Stimulated activated CD4-positive, alpha-beta T cell treated with anti-CD3 and anti-CD28 coated beads, Interleukin-1b, Interleukin-23, amount 100 ng/mL, for 24 hours (primary cell): ENCODE results near the gene AGPAT3.

Experiments used
- DNase-seq, 4 experiments: peaks; one replicate each; pipeline ENCODE4 v3.0.0-alpha.2; 2020; ENCODE audit warnings: low read depth in 4 of 4, low spot score in 1 of 4

The AGPAT3 gene

DNA sequence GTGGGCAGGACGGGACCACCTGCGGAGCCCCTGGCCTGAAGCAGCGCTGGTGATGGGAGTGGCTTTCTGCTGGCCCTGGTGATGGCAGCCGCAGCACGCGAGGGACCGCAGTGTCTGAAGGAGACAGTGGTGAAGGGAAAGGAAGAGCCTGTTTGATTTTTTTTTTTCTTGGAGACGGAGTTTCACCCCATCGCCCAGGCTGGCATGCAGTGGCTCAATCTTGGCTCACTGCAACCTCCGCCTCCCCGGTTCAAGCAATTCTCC, 106.9 kb downstream of the AGPAT3 start:
- DNase-seq: no peak

DNA sequence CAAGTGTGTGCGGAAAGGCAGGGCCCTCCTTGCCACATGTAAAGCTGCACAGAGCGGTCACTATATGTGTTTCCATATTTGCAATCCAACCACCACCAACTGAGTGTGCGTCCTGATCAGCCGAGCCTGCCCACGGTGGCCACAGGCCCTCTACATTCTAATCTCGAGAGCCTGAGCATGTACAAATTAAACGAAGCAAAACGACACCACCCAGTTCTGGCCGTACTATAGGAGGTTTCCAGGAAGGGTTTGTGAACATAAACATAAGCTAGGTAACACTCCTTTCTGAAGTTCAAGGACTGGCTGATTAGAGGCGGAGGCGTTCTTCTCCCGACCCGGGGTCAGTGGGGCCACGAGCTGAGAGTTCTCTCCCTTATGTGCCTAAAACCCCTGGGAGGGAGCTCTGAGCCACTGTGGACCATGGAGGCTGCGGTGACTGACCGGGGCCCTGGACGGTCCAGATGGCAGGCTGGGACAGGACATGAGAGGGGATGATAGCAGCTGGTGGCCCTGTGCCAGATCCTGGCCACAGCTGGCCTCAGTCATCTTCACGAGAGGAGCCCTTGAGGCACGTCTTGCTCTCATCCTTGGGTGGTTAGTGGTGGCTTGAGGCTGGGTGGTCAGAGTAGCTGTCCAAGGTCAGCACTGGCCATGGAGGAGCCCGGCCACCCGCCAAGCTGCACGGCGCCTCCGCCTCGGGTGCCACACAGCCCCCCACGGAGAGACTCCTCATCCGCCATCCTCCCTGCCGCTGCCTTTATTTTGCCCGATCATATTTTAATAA, 108.0 kb downstream of the AGPAT3 start:
- no peak for DNase-seq

DNA sequence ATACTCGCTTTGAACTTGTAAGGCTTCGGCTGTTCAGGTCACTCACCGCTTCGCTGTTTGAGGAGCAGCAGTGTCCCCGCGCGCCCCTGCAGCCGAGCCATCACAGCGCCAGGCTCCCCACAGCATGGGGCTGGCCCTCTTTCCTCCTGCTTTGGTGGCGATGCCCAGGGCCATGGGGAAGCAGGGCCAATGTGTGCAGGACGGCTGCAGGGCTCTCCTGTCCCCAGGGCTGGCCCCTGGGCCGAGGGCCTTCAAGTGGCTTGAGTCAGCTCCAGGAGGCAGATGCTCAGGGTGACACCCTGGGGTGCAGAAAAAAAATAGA, 108.6 kb downstream of the AGPAT3 start:
- no peak for DNase-seq

DNA sequence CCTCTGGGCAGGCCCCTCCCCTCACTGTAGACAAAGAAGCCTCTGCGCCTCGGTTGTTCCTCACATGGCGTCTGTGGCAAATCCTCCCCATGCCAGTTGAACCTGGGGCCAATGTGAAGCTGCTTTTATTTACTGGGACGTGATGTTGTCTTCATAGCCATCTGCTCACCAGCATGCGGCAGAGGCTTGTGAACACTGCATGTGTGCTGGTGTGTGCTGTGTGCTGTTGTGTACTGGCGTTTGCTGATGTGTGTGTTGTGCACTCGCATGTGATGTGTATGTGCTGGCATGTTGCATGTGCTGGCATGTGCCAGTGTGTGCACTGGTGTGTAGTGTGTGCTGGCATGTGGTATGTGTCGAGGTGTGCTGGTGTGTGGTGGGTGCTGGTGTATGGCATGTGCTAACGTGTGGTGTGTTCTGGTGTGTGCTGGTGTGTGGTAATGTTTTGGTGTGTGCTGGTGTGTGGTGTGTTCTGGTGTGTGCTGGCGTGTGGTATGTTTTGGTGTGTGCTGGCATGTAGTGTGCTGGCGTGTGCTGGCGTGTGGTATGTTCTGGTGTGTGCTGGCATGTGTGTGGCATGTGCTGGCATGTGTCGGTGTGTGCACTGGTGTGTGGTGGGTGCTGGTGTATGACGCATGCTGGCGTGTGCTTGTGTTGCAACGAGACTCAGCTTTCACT, 109.9 kb downstream of the AGPAT3 start:
- no peak for DNase-seq

GRCh38 chr21:43975469-43976098, 110.6 kb downstream of the AGPAT3 start:
- peak; percentile 56 to 76 (median 73) for DNase-seq

DNA sequence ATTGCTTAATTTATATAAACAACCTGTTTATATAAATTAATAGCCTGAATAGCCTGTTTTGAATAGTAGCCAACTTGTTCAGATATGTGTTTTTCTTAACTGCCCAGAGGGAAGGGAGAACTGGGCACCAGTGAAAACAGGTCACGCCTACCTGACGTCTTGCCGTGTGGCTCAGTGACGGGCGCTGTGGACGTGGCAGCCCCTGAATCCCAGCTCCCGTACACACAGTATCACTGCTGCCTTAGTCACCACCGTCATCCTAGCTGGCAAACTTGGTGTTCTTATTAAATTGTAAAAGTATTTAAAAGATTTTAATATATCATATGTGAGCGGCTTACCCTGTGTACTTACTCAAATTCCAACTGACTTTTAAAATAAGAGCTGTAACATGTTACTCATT, 111.6 kb downstream of the AGPAT3 start:
- no peak for DNase-seq

DNA sequence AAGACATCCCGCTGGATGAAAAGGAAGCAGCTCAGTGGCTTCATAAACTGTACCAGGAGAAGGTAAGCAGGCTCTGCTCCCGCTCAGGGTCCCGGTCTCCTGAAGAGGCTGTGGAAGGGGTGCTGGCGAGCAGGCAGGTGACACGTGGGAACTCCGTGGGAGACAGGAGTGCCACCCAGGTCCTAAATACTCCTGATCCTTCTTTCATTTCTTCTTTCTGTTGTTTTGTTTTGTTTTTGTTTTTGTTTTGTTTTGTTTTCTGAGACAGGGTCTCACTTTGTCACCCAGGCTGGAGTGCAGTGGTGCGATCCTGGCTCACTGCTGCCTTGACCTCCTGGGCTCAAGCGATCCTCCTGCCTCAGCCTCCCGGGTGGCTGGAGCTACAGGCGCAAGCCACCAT, 113.0 kb downstream of the AGPAT3 start:
- no peak for DNase-seq

GRCh38 chr21:43979654-43980053, 114.6 kb downstream of the AGPAT3 start:
- no peak for DNase-seq

DNA sequence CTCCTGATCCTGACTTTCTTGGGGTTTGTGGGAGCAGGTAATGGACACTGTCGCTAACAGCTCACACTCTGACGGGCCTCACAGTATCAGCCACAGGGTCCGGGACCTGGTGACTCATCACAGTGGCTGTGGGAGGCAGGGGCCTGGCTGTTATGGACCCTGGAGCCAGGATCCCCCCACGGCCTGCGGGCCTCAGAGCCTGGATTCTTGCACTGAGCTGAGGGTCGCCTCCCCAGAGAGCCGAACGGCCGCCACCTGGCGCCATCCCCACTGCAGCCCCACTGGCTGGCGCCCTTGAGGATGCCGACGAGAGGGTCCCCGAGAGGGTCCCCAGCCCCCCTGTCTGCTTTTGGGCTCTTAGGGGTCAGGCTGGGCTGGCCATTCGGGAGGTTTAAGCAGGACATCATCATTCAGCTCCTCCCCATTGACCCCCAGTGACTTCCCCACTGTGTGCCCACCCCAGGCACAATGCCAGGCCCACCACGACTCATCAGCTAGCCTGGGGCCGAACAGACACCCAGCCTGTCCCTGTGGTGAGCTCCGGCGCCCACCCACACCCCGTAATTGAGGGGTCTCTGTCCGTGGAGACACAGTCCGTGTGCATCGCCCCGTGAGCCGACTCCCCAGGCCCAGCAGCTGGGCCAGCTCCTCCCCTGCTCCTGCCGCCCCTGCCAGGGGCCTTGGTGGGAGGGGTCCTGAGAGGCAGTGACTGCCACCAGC, 116.3 kb downstream of the AGPAT3 start:
- DNase-seq: no peak

DNA sequence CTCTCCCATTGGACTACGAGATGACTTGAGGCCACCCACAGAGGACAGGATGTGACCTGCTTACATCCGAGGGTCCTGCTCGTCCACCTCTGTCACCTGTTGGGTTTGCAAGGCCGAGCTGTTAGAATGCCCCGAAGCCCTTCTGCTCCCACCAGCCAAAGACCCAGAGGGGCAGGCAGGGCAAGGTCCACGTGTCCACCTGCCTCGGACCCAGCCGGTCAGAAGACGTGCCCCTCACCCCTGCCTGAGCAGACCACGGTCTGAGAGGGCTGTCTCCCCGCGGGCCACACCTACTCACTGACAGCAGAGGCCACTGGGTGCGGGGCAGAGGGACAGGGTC, 116.8 kb downstream of the AGPAT3 start:
- DNase-seq: no peak

DNA sequence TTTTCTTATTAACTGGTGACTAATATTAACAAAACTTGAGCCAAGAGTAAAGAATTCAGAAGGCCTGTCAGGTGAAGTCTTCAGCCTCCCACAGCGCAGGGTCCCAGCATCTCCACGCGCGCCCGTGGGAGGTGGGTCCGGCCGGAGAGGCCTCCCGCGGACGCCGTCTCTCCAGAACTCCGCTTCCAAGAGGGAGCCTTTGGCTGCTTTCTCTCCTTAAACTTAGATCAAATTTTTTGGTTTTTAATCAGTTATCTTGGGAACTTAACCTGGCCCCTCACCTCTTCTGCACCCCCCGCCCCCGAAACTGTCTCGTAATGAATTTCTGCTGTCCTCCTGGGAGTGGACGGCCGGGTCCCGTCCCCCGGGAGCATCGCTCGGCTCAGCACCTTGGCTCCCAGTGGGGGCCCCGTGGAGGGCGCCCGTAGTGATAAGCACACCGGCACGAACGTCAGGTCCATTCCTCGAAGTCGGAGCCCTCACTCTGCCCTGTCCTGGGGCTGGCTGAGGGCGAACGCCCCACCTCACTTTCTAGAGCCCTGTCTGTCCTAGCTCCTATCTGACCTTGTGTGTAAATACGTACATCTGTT, 117.6 kb downstream of the AGPAT3 start:
- no peak for DNase-seq

DNA sequence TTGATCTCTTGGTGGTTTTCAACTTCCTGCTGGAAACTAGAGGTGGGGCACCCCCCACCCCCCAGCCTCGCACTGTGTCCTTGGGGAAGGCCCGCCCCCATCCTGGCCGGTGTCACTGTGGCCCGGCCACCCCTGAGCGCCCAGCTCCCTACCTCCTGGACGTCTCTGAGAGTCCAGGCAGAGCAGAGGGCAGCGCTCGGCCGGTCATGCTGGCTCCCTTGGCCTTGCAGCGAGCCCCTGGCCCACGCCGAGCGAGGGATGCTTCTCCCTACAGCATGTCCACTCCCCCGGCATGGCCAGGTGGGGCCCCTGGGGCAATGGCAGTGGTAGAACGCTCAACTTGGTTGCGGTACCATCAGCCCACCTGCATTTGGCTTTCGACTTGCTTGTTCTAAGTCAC, 118.4 kb downstream of the AGPAT3 start:
- DNase-seq: no peak

DNA sequence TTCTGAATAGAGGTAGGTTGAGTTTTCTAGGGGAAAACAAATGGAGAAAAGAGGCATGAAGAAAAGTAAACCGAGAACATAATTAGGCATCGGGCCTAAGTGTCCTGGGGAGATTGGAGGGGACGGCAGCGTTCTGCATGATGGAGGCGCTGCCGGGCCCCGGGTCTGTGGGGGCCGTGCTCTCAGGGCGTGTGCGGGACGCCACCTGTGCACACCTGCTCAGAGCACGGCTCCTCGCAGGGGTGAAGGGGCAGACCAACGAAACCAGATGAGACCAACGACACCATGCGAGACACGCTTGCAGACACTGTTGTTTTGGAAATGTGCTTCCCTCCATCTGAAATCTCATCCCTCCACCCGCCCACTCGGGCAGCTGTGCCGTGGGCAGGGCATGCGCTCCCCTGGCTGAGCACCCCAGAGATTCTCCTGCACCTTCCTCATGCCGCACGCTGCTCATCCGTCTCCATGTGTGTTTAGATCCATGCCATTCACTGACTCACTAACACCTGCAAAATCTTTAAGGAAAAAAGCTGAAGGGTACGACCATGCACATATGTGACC, 118.9 kb downstream of the AGPAT3 start:
- no peak for DNase-seq

DNA sequence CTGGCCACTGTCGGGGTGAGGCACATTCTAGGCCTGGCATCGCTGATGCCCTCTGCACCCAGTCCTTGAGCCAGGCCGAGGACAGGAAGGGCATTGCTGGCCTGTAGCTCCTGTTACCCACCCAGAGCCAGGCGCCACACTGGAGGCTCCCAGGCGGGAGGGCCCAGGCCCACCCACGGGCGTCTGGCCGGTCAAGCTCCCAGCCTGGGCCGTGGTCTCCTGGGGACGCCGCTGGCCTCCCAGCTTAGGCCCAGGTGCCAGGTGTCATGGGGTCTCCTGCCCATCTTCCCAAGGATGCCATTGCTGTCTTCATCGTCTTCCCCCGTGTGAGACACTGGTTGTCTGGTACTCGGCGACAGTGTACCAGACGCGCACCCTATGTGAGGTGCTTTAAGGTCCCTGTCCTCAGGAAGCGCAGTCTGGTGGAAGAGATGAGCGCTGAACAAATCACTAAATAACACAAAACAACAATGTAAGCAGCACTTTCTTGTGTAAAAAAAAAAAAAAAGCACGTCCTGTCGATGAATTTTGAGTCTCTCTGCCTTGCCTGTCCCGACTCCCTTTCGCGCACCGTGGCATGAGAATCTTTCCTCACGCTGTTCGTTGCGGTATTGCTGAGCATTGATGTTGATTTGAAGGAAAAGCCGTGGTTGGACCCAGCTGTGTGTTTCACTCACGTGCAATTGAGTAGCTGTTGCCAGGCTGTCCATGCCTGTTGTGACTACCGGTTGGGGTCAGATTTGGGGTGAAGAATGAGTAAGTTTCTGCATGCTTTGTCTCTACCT, 120.1 kb downstream of the AGPAT3 start:
- DNase-seq: no peak

DNA sequence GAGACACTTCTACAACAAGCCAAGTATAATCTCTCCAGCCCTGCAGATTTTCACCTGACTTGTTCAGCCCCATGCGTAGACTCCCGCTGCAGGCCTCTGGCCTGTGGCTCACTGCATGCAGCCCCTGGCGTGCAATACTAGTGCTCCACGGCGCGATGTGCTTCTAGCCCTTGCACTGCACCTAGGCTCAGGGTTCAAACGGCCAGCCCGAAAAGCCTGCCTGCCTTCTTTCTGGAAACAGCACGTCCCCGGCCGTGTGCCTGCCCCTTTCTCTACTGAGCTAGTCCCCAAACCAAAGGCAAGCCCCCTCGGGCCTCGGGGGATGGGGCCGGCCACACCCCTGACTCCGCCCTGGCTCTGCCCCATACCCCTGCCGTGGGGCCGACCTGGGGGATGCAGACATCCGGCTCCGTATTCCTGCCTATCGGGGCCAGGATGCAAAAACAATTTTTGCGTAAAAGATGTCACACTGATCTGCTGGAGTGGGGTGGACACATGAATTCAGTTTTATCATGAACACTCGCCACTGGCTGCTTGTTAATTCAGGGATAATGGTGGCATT, 120.7 kb downstream of the AGPAT3 start:
- no peak for DNase-seq

DNA sequence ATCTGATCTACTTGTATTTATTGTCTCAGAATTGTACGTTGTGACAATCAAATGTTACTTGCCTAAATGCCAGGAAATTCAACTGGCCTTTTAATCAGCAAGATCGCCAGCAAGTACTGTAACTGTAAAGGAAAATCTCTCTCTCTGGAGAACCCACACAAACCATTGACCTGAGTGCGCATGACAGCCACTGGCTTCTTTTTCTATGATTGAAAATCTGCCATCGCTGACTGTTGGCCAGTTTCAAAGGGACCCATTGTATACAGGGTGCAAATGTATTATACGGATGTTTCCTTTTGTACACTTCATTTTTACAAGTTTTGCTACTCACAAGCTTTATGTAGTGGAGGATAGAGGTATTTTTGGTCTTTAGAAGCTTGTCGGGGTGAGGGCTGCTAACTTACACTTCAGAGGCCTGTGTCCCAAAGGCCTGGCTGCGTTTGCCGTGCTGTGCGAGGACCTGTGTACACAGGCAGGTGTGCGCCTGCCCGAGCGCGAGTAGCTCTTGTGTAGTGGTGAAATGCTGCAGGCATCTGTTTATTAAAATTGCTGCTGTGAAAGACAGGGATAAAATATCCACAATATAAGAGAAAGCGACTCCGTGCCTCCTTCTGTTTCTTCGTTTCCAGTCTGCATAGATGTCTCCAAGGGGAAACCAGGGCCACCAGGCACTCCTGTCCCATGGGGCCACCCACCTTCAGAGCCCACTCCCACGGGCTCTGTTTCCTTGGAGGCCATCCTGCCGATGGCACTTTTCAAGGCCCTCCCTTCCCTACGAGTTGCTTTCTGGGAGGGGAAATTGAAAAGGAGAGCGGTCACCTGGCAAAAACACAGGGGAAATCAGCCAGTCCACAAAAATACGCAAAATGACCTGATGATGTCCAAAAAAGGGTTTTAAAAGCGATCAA, 121.8 kb downstream of the AGPAT3 start:
- no peak for DNase-seq

DNA sequence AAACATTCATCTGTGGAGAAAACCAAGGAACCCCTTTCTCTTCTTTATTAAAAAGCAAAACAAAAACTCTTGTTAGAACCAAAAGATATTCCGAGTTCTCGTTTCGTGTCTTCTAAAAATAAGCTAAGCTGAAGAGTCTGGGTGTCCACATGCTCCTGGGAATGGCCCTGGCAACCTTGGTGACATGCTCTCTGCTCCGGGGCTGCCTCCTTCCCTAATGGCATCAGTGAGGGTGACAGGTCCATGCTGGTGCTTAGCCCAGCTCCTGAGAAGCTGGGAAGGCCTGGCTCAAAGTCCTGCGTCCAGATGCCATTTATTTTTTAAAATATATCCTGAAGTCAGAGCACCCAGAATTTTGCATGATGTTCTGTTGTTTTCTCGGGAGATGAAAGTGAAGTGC, 122.5 kb downstream of the AGPAT3 start:
- no peak for DNase-seq

- no peak for DNase-seq
Measured at GRCh38 chr21:43988016-43988415, 123.0 kb downstream of the AGPAT3 start.

DNA sequence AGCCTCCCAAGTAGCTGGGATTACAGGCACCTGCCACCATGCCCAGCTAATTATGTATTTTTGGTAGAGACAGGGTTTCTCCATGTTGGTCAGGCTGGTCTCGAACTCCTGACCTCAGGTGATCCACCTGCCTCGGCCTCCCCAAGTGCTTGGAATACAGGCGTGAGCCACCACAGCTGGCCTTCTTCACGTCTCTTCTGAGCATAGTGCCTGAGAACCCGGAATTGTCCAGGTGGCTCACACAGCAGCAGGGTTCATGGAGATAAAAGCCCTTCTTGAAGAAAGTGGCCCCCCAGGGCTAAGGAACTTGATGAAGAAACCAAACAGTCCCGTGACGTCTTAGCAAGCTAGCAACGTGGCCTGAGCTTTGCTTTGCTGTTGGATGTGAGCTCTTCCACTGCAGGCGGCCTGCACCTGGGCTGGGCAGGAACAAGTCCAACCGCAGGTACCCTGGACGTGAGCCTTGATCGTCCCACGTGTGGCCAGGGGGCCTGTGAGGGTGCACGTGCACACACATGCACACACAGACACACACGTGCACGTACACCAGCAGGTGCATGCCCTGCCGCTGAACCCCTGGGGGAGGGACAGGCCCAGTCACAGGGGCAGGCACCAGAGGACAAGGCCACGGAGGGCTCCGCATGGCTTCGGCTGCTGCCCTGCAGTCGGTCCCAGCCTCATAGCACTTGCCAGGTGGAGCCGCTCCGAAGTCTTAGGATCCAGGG, 123.6 kb downstream of the AGPAT3 start:
- DNase-seq: no peak
